HG03064 (cell line): ENCODE measurements around the gene LRP8.

Experiments
- ATAC-seq: cut with Tn5 transposase; IDR thresholded peaks from one replicate; pipeline ENCODE4 v1.9.1; 2021; ENCODE audit warnings: low read depth; ENCODE audit not compliant: unreplicated experiment

LRP8 gene

GRCh38 chr1:53309802-53310201, 18.1 kb downstream of the LRP8 start:
- no peak for ATAC-seq

GRCh38 chr1:53308506-53308905, 19.4 kb downstream of the LRP8 start:
- no peak for ATAC-seq

- no peak for ATAC-seq
Measured at GRCh38 chr1:53307037-53307436, 20.8 kb downstream of the LRP8 start.

GRCh38 chr1:53306168-53306567, 21.7 kb downstream of the LRP8 start:
- ATAC-seq, result no peak

- no peak for ATAC-seq
Measured at GRCh38 chr1:53305650-53306049, 22.2 kb downstream of the LRP8 start.

GRCh38 chr1:53304527-53304926, 23.3 kb downstream of the LRP8 start:
- no peak for ATAC-seq

GRCh38 chr1:53303726-53304515, 23.9 kb downstream of the LRP8 start:
- no peak for ATAC-seq

GRCh38 chr1:53303243-53303642, 24.6 kb downstream of the LRP8 start:
- ATAC-seq, result no peak

- no peak for ATAC-seq
Measured at GRCh38 chr1:53299233-53299632, 28.6 kb downstream of the LRP8 start.

- no peak for ATAC-seq
Measured at GRCh38 chr1:53298045-53298637, 29.7 kb downstream of the LRP8 start.

- no peak for ATAC-seq
Measured at GRCh38 chr1:53297195-53297594, 30.7 kb downstream of the LRP8 start.

- no peak for ATAC-seq
Measured at GRCh38 chr1:53296117-53296749, 31.6 kb downstream of the LRP8 start.

- ATAC-seq, result no peak
Measured at GRCh38 chr1:53295726-53296116, 32.1 kb downstream of the LRP8 start.

GRCh38 chr1:53295295-53295694, 32.6 kb downstream of the LRP8 start:
- no peak for ATAC-seq

- ATAC-seq, result no peak
Measured at GRCh38 chr1:53294567-53294966, 33.3 kb downstream of the LRP8 start.

- no peak for ATAC-seq
Measured at GRCh38 chr1:53294061-53294460, 33.8 kb downstream of the LRP8 start.

GRCh38 chr1:53293123-53293522, 34.7 kb downstream of the LRP8 start:
- ATAC-seq, result no peak

- ATAC-seq, result peak; percentile 51
Measured at GRCh38 chr1:53292690-53293089, 35.2 kb downstream of the LRP8 start.

GRCh38 chr1:53291574-53291973, 36.3 kb downstream of the LRP8 start:
- no peak for ATAC-seq

- ATAC-seq, result no peak
Measured at GRCh38 chr1:53288790-53289429, 39.0 kb downstream of the LRP8 start.

- ATAC-seq, result no peak
Measured at GRCh38 chr1:53288002-53288789, 39.7 kb downstream of the LRP8 start.
